Measurements from ENCODE around the gene CEP89. TPM values are rescaled to one million over a fixed set of nuclear protein-coding genes. Genes with fewer than 3 reads are reported as not detected.
"Not testable (repeated sequence)": the region's sequence is repeated elsewhere in the genome, so short reads cannot be mapped to it uniquely, and the experiment has no call there.

Gene CEP89
- total RNA-seq, 1 experiment from 2014 or later: 39.9 TPM

GRCh38 chr19:32887572-32888215, 84.1 kb downstream of the CEP89 start:
- ATAC-seq (no peak), DNase-seq (ENCODE audit: low read depth, low spot score) (no peak)
- Histone ChIP-seq H3K4me1 (ENCODE audit: control insufficient read depth, insufficient read depth, low read length) (no peaks in the 10 kb centered on the region), H3K27me3 (ENCODE audit: control insufficient read depth, insufficient read depth, low read length) (no peaks in the 10 kb centered on the region), H3K4me3 (ENCODE audit: low read depth in 2 of 2, low read length in 2 of 2) (no peak overlapping the region), H3K27ac (ENCODE audit: low read length) (no peak overlapping the region), H3K9me3 (ENCODE audit: control insufficient read depth, insufficient read depth, low read depth, low read length) (peaks cover 2% of the 10 kb centered on the region; the same call in 1 of the 2 replicates), H3K36me3 (ENCODE audit: control insufficient read depth, insufficient read depth, low read length) (no peaks in the 10 kb centered on the region)
- intact Hi-C loops (cut with micrococcal nuclease; ENCODE audit: unreplicated experiment) (no loop called here), in situ Hi-C loops (cut with HindIII; ENCODE audit: low pct_unique_long_range_greater_than_20kb, low sequenced_read_pairs) (no loop called here)
- BruUV-seq (replicated peaks): no TSS peak
- CTCF ChIA-PET: no interaction called here
- TF ChIP-seq CTCF (IDR thresholded peaks at IDR 0.05): no peak
- TF ChIP-seq REST (IDR thresholded peaks at IDR 0.05; ENCODE audit: insufficient read depth in 1 of 2, low read depth in 2 of 2, low read length in 1 of 2): no peak
- TF ChIP-seq TCF7L2 (IDR thresholded peaks at IDR 0.05; ENCODE audit: low read depth, low read length): no peak
- TF ChIP-seq POLR2AphosphoS5 (IDR thresholded peaks at IDR 0.05; ENCODE audit: low read depth, low read length): no peak
- TF ChIP-seq SIN3A (IDR thresholded peaks at IDR 0.05; ENCODE audit: borderline replicate concordance, insufficient read depth, low read depth, low read length): no peak
- POLR2A ChIA-PET: no interaction called here

- in situ Hi-C loops (cut with HindIII; ENCODE audit: low pct_unique_long_range_greater_than_20kb, low sequenced_read_pairs): no loop called here
- H3K9me3 ChIP-seq (ENCODE audit: control insufficient read depth, insufficient read depth, low read depth, low read length): no peaks in the 10 kb centered on the region
- H3K27me3 ChIP-seq (ENCODE audit: control insufficient read depth, insufficient read depth, low read length): no peaks in the 10 kb centered on the region
- ChIA-PET POLR2A (no interaction called here), CTCF (no interaction called here)
- no peaks in the 10 kb centered on the region for H3K36me3 ChIP-seq (ENCODE audit: control insufficient read depth, insufficient read depth, low read length)
- H3K4me3 ChIP-seq (ENCODE audit: low read depth in 2 of 2, low read length in 2 of 2): no peak overlapping the region
- H3K27ac ChIP-seq (ENCODE audit: low read length): no peak overlapping the region
- BruUV-seq (replicated peaks): no TSS peak
- no peak for ATAC-seq
- intact Hi-C loops (cut with micrococcal nuclease; ENCODE audit: unreplicated experiment): no loop called here
- TF ChIP-seq TCF7L2 (IDR thresholded peaks at IDR 0.05; ENCODE audit: low read depth, low read length): no peak
- TF ChIP-seq SIN3A (IDR thresholded peaks at IDR 0.05; ENCODE audit: borderline replicate concordance, insufficient read depth, low read depth, low read length): no peak
- TF ChIP-seq REST (IDR thresholded peaks at IDR 0.05; ENCODE audit: insufficient read depth in 1 of 2, low read depth in 2 of 2, low read length in 1 of 2): no peak
- TF ChIP-seq POLR2AphosphoS5 (IDR thresholded peaks at IDR 0.05; ENCODE audit: low read depth, low read length): no peak
- no peak for TF ChIP-seq CTCF (IDR thresholded peaks at IDR 0.05)
- H3K4me1 ChIP-seq (ENCODE audit: control insufficient read depth, insufficient read depth, low read length): no peaks in the 10 kb centered on the region
- DNase-seq (ENCODE audit: low read depth, low spot score): no peak
Measured at GRCh38 chr19:32886241-32886640, 85.5 kb downstream of the CEP89 start.

- H3K9me3 ChIP-seq (ENCODE audit: control insufficient read depth, insufficient read depth, low read depth, low read length); DNase-seq (ENCODE audit: low read depth, low spot score); in situ Hi-C loops (cut with HindIII; ENCODE audit: low pct_unique_long_range_greater_than_20kb, low sequenced_read_pairs); H3K27me3 ChIP-seq (ENCODE audit: control insufficient read depth, insufficient read depth, low read length); H3K36me3 ChIP-seq (ENCODE audit: control insufficient read depth, insufficient read depth, low read length); POLR2A ChIA-PET; ATAC-seq; BruUV-seq (replicated peaks); intact Hi-C loops (cut with micrococcal nuclease; ENCODE audit: unreplicated experiment); H3K4me1 ChIP-seq (ENCODE audit: control insufficient read depth, insufficient read depth, low read length); H3K27ac ChIP-seq (ENCODE audit: low read length); H3K4me3 ChIP-seq (ENCODE audit: low read depth in 2 of 2, low read length in 2 of 2): not testable (repeated sequence)
- CTCF ChIA-PET: interaction anchor here (0.6 kb wide), 1 partner anchor 1504 kb away, joined by 3 read pairs; no protein-coding TSS in a partner anchor
Measured at GRCh38 chr19:32885255-32885654, 86.5 kb downstream of the CEP89 start.
